DMS153 treated with DMSO at 0.1 percent for 48 hours (cell line): Measurements from ENCODE around the gene LAMP1.
"Not testable (repeated sequence)": the region's sequence is repeated elsewhere in the genome, so short reads cannot be mapped to it uniquely, and the experiment has no call there.

Experiments used
- DNase-seq: peaks from one replicate; lab custom pipeline; 2025; ENCODE audit not compliant: unreplicated experiment; lab: John Stamatoyannopoulos, UW

The LAMP1 gene

DNA sequence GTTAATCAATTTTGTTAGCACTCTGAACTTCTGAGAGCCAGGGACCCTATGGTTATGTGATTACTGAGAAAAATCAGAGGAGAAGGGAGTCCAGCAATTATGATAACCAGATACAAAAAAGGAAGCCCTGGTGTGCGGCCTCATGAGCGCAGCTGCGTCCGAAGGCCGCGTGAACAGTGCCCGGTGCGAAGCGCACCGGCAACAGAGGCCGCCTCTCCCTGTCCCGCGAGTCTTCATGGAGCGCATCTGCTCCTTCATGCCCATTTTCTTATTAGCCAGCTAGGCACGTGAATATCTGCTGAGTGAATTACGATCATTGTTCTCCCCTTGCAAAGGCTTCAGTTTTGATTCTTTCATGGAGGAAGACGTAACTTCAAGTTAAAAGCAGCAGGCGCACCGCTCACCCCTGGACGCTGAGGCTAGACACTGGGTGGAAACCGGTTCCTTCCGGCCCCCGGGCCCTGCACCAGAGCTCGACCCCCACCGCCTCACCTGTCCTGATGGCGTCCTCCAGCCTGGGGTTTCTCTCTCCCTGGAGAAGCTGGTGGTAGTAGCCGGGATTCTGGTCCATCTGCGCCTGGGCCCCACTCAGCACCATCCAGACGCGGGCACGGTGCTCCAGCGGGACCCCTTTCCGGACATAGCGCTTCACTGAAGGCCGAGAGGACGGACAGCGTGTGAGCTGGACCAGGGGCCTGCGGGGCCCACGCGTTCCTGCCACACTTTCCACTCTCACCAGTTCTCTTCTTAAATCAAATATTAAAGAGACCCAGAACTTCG is 58.0 kb downstream of the LAMP1 start:
- DNase-seq: no peak

DNA sequence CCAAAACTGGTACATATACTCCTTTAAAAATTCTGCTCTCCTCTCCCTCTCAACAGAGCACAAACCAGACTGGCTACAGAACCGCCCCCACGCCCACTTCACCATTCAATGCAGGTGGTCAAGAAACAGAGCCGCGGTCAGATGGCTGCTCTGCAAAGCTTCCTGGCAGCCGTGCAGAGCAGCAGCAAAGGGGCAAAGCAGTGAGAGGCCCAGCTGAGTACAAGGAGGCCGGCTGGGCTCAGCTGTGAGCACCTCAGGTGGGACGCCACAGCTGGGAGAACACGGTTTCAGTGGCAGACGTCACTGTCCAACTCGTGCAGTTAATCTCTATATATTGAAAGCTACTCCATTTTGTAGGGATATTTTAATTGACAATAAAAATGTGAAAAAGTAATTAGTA is 58.6 kb downstream of the LAMP1 start:
- DNase-seq: no peak

DNA sequence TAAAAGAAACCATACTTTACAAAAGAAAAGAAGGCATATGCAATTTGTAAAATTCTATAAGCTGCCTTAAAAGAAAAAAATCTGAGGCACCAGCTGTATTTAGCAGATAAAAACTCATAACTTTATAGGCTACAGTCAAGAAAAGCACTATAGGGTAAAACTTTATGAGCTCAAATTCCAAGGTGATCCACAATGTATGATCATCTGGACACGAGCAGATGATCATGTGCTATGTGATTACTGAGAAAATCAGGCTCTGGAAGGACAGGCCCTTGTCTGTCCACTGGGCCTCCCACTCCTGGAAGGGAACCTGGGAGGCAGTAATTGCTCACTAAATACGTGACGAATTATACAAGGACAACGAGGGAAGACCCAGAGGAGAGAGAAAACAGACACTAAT is 59.6 kb downstream of the LAMP1 start:
- DNase-seq: no peak

DNA sequence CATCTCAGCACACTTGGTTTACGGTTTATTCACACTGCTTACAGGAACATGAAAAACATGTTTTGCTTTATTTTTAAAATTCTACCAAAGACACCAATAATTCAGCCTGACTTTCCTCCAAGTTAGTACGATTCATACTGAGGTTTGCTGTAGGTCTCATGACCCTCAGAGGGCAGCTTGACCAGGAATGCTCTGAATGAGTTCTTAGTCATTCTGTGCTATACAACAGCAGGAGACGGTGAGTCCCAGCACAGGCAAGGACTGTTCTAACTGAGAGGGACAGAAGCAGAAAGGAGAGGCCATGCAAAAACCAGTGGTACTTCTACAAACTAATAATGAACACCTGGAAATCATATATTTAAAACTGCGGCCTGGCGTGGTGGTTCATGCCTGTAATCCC is 60.5 kb downstream of the LAMP1 start:
- no peak for DNase-seq

DNA sequence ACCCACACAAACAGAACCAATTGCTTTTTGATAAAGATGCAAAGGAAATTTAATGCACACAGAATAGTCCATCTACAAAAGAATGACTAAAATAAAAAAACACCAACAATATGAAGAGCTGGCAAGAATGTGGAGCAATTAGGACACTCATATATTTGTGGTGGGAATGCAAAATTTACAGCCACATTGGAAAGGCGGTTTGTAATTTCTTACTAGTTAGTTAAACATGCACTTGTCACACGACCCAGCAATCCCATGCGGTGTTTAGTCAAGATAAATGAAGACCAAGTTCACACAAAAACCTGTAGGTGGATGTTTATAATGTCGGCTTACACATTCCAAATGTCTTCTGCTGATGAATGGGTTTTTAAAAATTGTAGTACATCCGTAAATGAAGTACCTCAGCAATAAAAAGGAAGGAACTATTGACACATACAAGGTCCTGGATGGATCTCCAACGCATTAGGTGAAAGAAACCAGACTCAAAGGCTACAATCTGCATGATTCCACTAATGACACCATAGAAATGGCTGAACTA is 61.7 kb downstream of the LAMP1 start:
- no peak for DNase-seq

DNA sequence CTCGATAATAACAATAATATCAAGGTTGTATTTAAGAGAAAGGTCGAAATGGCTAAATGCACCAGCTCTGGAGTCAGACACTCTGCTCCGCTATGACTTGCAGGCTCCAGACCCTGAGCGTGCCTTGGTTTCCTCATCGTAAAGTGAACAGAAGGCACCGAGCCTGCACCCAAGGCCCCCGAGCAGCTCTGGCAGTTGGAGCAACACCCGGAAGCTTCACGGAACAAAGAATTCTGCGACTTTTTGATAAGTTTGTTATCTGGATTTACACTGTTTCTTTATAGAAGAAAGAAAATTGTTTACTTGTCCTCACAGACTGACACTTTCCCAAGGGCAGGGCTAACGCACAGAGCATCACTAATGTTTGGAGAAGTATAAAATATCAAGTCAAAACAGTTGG is 62.5 kb downstream of the LAMP1 start:
- no peak for DNase-seq

DNA sequence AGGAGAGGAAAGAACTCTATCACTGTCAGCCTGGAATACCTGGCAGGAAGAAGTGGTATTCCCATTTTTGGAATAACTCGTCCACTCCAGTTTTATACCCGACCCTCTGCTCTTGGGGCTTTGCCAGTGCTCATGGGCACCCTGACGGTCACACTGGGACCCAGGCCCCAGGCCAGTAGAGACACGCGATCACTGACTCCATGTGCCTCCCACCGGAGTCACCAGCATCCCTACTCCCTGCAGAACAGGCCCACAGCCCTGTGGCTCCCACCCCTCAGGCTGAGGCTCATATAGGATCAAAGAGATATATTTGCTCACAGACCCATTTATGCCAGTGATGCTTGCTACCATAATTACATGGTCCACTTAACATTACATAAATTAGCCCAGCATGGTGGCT is 63.4 kb downstream of the LAMP1 start:
- DNase-seq: no peak

DNA sequence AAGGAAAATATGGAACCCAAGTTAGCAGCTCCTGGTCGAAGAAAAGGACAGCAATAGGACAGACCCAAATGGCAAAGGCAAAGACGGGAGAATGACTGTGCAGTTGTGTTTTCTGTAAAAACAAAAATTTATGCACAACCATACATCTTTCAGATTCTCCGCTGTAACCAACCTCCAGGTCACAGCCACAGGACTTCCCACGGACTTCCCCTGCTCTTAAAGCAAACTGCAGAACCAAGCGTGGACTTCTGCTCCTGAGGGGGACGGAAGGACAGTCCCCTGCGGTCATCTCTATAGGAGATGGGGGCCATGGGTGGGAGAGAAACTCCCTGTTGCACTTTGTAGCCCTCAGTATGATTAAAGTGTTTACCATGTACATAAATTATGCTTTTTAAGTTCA is 64.4 kb downstream of the LAMP1 start:
- DNase-seq: no peak

DNA sequence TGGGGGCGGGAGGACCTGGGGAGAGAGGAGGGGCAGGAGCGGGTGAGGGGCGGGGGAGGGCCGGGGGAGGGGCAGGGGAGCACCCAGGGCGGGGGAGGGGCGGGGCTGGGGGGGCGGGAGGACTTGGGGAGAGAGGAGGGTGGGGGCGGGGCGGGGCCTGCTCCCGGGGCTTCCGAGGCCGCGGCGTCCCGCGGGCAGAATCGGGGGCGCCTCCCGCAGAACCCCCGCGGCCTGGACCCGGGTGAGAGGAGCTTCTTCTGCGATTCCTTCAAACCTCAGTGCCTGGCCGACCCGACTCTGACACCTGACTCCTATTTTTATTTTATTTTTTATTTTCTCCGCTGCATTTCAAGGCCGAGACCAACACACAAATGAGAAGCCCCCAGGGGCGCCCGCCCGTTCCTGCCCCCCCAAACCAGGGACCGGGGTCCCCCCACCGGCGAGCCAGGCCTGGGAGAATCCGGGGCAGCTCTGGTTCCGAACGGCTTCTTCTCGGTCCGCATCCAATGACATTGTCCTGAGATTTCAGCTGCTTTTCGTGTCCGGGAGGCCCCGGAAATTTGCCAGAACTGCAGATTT is 67.4 kb downstream of the LAMP1 start:
- no peak for DNase-seq

DNA sequence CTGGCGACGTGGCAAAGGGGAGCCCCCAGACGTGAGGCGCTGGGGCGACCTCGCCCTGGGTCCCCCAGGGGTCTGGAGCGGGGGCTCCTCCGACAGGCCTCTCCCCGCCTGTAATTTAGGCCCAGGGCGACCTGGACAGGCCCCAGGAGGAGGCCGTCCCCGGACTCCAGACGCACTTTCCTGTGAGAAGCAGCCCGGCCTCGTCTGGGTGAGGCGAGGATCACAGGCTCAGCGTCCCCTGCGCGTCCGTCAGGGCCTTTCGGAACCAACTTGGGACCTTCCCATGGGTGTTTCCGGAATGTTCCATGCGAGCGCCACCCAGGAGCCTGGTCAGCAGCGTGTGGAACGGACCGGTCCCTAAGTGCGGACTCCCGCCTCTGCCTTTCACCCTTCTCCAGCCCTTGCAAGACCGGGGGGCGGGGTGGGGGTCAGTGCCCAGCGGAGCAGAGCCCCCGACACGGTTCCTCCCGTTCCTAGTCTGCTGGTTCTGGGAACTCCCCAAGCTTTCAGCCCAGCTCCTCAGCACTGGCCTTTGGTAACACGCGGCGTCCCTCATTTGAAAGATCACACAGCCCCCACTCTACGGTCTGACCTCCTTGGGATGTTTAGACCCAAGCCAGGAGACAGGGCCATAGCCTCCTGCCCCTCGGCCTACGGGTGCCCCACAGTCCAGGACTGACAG is 68.0 kb downstream of the LAMP1 start:
- no peak for DNase-seq

DNA sequence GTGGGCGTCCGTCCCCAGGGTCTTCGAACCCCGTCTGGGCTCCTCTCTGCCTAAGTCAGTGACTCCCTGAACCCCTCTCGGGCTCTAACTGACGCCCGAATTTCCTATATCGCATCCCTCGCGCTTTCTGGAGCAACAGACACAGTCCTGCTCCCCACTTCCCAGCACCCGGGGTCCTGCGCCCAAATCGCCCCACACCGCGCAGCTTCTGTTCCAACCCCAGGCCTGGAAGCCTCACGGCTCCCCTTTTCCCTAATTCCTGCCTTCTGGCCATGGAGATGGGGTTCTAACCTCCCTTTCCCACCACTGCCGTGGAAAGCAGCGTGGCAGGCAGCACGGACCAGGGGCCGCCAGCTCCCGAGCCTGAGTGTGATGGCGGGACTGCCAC is 68.5 kb downstream of the LAMP1 start:
- no peak for DNase-seq

DNA sequence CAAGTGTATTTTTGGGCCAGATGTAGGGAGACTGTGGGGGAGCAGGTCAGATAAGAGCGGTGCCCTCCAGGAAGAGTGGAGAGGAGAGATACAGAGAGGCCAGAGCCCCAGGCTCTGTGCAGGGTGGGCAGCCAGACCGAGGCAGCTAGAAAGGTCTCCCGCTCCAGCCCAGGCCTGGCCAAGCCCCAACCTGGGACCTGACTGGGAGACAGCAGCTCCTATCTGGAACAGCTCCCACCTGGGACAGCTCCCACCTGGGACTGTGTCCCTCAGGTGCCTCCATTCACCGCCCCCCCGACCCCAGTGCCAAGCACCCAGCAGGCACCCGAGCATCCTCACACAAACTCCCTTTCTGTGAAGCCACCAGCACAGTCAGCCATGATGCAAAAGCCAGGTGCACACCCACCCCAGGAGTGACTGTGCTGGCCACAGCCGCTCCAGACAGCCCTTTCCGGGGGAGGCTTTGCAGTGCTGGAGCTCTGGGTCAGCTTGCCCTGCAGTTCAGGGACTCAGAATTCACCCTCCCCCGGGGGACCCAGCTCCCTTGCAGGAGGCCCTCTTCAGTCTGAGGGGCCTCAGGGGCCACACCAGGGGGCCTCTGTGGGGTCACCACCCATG is 69.0 kb downstream of the LAMP1 start:
- DNase-seq: no peak

DNA sequence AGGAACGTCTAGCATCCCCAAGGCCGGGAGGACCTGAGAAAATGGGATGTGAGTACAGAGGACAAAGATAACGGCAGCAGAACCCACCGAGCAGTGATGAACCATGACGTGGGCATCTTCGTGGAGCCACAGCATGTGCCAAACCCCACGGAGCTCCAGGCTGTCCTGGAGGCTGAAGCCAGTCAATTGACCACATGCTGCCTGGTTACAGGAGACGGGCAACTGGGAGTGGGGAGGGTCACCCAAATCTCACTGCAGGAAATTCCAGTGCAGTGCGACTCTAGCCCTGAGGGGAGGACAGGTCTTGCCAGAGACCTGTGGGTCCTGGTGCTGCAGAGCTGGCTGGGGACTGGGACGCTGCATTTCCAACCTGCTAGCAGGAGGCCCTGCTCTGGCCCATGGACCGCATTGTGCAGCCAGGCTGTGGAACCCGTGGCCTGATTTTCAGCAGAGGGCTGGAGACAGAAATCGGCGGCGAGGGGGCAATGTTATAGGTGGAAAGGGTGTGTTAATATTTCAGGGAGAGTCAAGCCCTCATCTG is 70.1 kb downstream of the LAMP1 start:
- no peak for DNase-seq

DNA sequence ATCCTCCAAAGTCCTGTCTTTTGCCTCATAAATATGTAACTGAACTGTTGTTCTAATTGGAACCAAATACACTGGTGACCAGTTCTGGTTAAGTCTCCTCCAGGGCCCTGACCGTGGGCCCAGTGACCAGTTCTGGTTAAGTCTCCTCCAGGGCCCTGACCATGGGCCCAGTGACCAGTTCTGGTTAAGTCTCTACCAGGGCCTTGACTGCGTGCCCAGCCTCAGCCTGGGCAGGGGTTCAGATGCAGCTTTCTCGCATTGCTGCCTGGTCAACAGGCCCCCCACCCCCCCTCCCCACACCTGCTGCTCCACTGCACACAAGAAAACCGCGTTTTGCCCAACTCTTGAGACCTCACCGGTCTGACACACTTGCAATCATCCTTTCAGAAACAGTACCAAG is 70.7 kb downstream of the LAMP1 start:
- no peak for DNase-seq

DNA sequence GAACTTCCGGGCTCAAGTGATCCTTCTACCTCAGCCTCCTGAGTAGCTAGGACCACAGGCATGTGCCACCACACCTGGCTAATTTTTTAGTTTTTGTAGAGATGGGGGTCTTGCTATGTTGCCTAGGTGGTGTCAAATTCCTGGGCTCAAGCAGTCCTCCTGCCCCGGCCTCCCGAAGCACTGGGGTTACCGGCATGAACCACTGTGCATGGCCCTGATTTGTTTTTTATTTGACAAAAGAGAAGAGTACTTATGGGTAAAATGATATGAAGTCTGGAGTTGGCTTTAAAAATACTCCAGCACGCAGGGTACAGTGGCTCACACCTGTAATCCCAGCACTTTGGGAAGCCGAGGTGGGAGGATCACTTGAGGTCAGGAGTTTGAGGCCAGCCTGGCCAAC is 71.3 kb downstream of the LAMP1 start:
- not testable (repeated sequence) for DNase-seq

DNA sequence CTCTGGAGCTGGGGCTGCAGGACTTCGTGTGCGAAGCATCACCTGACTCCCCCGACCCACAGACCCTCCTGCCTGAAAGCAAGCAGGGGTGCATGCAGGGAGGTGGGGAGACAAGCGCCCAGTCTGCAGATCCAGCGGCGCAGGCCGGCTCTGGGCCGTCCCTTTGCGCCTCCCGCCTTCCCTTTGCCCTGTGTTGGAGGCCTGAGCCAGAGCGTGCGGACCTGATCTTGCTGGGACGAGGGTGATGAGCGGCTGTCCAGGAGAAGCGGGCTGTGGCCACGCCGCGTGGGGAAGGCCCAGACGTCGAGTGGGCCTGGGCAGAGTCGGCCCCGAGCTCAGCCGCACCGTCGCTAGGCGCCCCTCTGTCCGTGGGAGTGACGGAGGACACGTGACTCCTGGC is 72.2 kb downstream of the LAMP1 start:
- DNase-seq: no peak

DNA sequence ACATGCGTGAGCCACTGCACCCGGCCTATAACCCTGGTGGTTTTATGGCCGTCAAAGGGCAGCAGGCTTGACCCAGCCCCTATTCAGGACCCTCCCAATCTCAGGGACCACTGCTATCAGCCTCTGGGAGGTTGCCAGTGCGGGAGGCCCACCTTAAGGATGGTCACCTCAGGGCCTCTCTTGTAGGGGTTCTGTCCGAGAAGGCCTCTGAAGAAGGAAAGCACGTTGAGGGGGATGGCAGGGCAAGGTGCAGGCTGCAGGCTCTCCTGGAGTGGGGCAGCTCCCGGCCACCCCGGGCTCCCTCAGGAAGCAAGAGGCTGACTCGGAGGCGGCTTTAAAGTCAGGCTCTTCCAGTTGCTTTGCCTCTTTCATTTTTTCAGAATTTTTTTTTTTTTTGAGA is 72.8 kb downstream of the LAMP1 start:
- no peak for DNase-seq

DNA sequence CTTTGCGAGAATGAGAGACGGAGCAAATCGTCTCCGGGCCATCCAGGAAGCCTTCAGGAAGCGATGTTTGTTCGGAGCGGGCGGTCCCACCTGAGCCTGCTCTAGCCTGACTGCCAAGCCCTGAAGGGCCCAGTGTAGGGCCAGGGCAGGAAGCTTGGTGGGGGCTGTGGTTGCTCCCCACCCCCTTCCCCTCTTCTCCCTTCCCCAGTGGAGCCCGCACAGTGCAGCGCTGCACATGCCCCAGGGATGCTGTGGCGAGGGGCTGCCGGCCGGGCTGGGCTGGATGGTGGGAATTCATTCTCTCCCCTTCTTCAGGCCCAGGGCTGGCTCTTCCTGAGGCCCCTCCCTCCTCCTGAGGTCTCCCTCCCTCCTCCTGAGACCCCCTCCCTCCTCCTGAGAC is 74.0 kb downstream of the LAMP1 start:
- no peak for DNase-seq

DNA sequence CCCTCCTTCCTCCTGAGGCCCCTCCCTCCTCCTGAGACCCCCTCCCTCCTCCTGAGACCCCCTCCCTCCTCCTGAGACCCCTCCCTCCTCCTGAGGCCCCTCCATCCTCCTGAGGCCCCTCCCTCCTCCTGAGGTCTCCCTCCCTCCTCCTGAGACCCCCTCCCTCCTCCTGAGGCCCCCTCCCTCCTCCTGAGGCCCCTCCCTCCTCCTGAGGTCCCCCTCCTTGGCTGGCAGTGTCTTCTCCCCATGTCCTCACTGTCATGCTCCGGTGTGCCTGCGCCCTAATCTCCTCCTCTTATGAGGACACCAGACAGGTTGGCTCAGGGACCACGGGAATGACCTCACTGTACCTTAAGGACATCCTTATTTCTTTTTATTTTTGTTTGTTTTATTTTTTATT is 74.7 kb downstream of the LAMP1 start:
- not testable (repeated sequence) for DNase-seq
